T-helper 1 cell (primary cell): ENCODE results near the gene BACE2.

Experiments used
- DNase-seq, 5 donors: peaks; one replicate each; pipeline ENCODE4 v3.0.0-alpha.2; 2012 to 2020

Gene BACE2

GRCh38 chr21:41325138-41325912, 157.4 kb downstream of the BACE2 start:
- no peak for DNase-seq

- no peak for DNase-seq
Measured at GRCh38 chr21:41326414-41327080, 158.6 kb downstream of the BACE2 start.

GRCh38 chr21:41327753-41328152, 159.8 kb downstream of the BACE2 start:
- no peak for DNase-seq

DNA sequence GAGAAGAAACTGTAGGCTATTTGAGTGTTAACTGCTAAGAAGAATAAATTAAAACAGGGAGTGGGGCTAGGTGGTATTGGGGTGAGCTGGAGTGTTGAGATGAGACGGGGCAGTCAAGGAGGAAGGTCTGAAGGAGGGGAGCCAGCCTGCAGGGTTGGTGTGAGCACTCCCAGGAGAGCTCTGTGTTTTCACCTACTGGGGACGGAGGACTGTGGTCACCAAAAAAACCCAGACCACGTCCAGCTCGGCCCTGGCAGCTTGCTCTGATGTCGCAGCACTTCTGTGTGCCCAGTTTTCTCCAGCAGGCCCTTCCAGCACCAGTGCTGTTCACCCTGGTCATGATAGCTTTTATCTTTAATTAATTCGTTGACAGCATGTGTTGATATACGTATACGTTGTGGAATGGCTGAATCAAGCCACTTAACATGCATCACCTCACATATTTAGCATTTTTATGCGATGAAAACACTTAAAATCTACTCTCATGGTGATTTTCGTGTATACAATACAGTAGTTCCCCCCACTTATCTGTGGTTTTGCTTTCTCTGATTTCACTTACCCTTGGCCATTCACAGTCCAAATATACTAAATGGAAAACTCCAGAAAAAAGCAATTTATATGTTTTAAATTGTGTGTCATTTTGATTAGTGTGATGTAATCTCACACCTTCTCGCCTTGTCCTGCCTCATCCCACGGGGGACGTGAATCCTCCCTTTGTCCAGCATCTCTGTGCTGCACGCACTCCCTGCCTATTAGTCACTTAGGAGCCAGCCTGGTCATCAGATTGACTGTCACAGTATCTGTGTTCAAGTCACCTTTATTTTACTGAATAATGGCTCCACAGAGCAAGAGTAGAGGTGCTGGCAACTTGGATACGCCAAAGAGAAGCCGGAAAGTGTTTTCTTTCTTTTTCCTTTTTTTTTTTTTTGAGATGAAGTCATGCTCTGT, 161.0 kb downstream of the BACE2 start:
- DNase-seq = no peak
